Spinal cord (tissue), 10 donors: Measurements from ENCODE around the gene PPP6R2. TPM values are rescaled to one million over a fixed set of nuclear protein-coding genes. Genes with fewer than 3 reads are reported as not detected.

Experiments
- DNase-seq, 6 donors: peaks; one replicate each; pipeline versions ENCODE4 v3.0.0 to v3.0.0-alpha.2; 2013 to 2015; ENCODE audit warnings: low spot score in 6 of 6, low read depth in 4 of 6
- H3K27ac ChIP-seq: one replicate; pipeline ENCODE4 v1.5.1; 2013; ENCODE audit warnings: low read depth, low read length, control low read depth
- H3K27me3 ChIP-seq: one replicate; pipeline ENCODE4 v1.6.1; 2013; ENCODE audit warnings: low read length; ENCODE audit not compliant: control insufficient read depth, insufficient read depth
- H3K36me3 ChIP-seq: one replicate; pipeline ENCODE4 v1.6.1; 2013; ENCODE audit warnings: low read length; ENCODE audit not compliant: control insufficient read depth, insufficient read depth
- H3K4me1 ChIP-seq: one replicate; pipeline ENCODE4 v1.6.1; 2013; ENCODE audit warnings: low read length; ENCODE audit not compliant: control insufficient read depth, insufficient read depth
- H3K4me3 ChIP-seq: one replicate; pipeline ENCODE4 v1.5.1; 2013; ENCODE audit warnings: low read depth, low read length, control low read depth
- H3K9me3 ChIP-seq: one replicate; pipeline ENCODE4 v1.6.1; 2013; ENCODE audit warnings: low read length; ENCODE audit not compliant: control insufficient read depth, insufficient read depth
- WGBS: methylation state at CpG from one replicate; pipeline ENCODE4 v1.1.5; 2013; ENCODE audit warnings: missing lambda C conversion rate; ENCODE audit not compliant: insufficient coverage; 5-methylcytosine and 5-hydroxymethylcytosine counted together
- polyA plus RNA-seq, 2 donors: library from polyadenylated mRNA; unstranded; fragments of 120-200 nt; gene quantifications; one replicate each; pipeline ENCODE4 v1.2.1, GENCODE V29; 2013; ENCODE audit not compliant: insufficient read length in 2 of 2
- total RNA-seq, 2 donors: library from RNA; depleted of rRNA in 1 of 2; stranded (reverse); fragments of 120-200 nt in 1 of 2; fragments of >200 nt in 1 of 2; gene quantifications; one replicate each; pipeline versions ENCODE4 v1.2.3 to v1.2.4, GENCODE V29; 2013 to 2014
- donor health status: healthy.

Gene PPP6R2
- total and polyA plus RNA-seq, 4 donors = 42.9 to 84.9 (median 67.5) TPM

DNA sequence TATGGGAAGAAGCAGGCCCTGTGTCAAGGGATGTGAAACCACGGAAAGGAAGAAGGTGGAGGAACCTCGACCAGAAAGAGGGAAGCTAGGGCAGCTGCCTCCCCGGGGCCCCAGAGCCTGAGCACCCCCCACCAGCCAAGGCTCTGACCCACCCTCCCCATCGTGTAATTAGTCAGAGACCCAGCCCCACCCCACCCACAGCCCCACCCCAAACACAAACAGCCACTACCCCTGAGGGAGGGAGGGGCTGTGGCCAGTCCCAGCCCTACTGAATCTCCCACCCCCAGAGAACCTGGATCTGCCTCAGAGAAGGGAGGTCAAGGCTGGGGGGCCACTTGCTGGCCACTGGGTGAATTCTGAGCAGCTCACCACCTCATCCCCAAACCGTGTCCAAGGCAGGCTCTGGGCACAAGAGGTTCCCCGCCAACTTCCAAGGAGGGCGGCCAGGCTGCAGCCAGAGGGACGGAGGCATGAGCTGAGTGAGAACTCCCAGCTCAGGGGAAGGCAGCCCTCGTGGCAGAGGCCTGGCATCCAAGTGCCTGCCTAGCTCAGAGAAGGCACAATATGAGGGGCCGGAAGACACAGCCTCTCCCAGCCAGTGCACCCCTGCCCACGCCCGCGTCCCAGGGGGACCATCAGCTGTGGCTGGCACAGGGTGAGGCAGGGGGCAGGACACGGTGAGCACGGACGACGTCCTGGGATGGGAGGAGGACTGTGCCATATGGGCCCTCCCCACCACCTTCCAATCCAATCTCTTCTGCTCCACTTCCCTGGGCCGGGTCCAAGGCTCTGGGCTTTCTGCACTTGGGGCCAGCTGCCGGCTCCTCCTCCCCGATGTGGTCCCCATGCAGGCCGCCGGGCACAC, 38.4 kb upstream of the PPP6R2 start:
- Histone ChIP-seq H3K36me3 (peaks cover 68% of the 10 kb centered on the region), H3K27ac (peak overlapping the region; percentile 64), H3K27me3 (no peaks in the 10 kb centered on the region), H3K9me3 (no peaks in the 10 kb centered on the region), H3K4me1 (peaks cover 91% of the 10 kb centered on the region), H3K4me3 (peak overlapping the region; percentile 77)
- DNase-seq = peak in 1 of 6 donors; percentile 79
- WGBS = 36% methylated on average over 18 of the region's 22 CpGs

DNA sequence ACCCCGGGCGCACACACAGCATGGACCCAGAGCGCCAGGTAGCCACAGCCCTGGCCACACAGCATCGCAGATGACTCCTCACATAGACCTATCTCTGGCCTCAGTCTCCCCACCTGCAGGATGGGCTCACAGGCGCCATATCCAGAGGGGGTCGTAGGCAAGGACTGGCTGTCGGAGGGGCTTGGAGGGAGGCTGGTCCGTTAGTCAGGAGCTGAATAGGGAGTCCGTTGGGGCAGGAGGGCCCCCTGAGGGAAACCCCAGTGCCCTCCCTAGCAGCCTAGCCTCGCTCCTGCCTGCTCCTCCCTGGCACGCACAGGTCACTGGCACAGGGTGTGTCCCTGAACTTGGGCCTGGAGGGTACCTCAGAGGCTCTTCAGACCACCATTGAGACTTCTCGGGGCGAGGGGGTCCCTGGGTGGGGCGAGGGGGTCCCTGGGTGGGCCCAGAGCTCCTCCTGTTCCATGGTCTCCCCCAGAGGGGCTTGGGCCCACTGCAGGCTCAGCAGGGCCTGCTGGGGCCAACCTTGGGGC, 37.7 kb upstream of the PPP6R2 start:
- Histone ChIP-seq H3K36me3 (peaks cover 70% of the 10 kb centered on the region), H3K4me3 (peak overlapping the region; percentile 77), H3K4me1 (peaks cover 88% of the 10 kb centered on the region), H3K27me3 (no peaks in the 10 kb centered on the region), H3K27ac (peak overlapping the region; percentile 44), H3K9me3 (no peaks in the 10 kb centered on the region)
- no peak for DNase-seq
- WGBS = 61% methylated on average over 12 of the region's 14 CpGs

DNA sequence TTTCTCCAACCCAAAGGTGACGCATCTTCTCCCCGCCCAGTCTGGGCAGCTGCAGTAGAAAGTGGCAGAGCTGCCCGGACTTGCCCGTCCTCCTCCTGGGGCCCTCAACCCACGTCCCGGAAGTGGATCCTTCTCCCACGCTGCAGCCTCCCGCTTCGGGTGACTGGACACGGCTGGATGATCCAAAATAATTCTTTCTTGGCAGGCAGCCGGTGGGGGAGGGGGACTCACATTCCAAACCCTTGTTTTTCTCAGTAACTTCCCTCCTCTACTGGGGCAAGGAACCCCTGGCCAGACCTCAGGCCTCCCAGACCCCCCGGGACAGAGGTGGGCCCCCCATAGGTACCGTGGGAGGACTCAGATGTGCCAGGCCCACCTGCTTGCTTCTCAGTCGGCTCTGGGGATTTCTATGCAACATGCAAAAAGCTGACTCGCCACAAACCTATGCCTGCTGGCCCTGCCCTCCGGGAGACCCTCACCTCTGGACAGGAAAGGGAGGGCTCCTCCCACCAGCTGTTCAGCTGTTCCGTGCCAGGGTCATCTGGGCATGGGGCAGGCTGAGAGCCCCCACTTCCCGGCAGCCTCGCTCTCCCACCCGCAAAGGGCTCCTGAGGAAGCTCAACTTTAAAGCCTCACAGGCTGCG, 37.1 kb upstream of the PPP6R2 start:
- H3K36me3 ChIP-seq = peaks cover 68% of the 10 kb centered on the region
- peak in 2 of 6 donors; percentile 59 to 76 for DNase-seq
- H3K27me3 ChIP-seq = no peaks in the 10 kb centered on the region
- H3K4me1 ChIP-seq = peaks cover 85% of the 10 kb centered on the region
- H3K27ac ChIP-seq = peak overlapping the region; percentile 44
- no peaks in the 10 kb centered on the region for H3K9me3 ChIP-seq
- WGBS = 10% methylated on average over 17 of the region's 21 CpGs
- H3K4me3 ChIP-seq = peak overlapping the region; percentile 77

DNA sequence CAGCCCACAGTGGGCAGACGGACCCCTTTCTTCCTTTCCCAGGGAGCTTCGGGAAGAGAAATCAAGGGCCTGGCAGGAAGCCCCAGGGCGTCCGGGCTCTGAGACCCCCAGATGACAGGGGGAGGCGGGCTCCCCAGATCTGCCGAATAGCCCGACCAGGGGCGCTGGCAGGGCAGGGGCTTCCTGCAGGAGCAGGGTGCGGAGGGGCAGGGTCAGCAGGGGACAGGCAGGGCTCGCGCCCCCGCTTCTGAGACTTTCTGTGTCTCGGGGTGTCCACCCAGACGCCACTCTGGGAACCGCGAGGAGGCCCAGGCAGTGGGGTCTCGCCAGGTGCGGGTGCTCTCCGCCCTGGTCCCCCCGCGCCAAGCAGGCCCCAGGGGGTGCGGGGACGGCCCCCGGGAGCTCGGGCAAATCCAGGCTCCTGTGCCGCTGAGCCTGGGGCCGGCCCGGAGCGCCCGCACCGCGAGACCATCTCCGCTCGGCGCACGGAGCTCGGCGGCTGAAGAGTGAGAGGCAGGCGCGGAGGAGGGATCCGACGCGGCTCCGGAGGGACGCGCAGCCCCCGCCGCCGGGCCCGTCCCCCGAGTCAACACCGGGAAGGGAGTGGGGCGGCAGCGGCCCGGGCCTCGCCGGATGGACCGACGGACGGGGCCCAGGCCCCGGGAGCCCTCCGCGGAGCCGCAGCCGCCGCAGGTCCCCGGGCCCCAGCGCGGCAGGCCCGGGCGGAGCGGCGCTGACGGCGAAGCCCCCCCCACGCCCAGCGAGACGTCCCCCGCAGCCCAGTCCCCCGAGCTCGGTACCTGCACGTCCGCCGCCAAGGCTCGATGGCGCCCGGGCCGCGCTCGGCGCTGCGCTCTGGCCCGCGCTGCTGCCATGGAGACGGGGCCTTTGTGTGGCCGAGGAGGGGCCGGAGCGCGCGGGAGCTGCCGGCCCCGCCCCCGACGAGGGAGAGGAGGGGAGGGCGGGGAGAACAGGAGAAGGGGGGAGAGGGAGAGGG, 36.1 kb upstream of the PPP6R2 start, which contains the start of gene PLXNB2:
Gene PLXNB2, minus strand, starts transcription at position 894 of the 997 bp plus-strand sequence. CDS start 17,062 bp downstream, outside the sequence.
- peaks cover 68% of the 10 kb centered on the region for H3K36me3 ChIP-seq
- WGBS = under 1% methylated on average over 95 of the region's 105 CpGs
- no peaks in the 10 kb centered on the region for H3K9me3 ChIP-seq
- H3K27me3 ChIP-seq = no peaks in the 10 kb centered on the region
- H3K4me1 ChIP-seq = peaks cover 85% of the 10 kb centered on the region
- H3K27ac ChIP-seq = peak within 1 kb of the TSS; percentile 85
- H3K4me3 ChIP-seq = peak within 1 kb of the TSS; percentile 77
- DNase-seq = peak; percentile 69 to 96 (median 79)

- peaks cover 77% of the 10 kb centered on the region for H3K4me1 ChIP-seq
- WGBS = 35% methylated on average over 14 of the region's 19 CpGs
- peak overlapping the region; percentile 85 for H3K27ac ChIP-seq
Observed at GRCh38 chr22:50307890-50308596, 35.1 kb upstream of the PPP6R2 start.

DNA sequence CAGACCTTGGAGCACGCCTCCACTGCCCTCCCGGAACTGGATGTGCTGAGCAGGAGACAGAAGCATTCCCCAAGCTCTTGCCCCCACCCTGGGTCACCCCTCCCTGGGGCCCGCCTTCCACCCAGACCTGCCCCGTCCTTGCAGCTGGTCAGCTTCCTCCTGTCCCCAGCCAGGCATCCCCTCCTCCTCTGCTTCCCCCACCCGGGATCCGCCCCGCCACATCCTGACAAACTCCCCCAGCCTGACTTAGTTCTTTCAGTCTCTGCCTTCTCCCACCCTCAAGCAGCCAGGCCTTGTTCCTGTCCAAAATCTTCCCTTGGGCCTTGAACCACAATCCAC, 34.6 kb upstream of the PPP6R2 start:
- no peak overlapping the region for H3K4me3 ChIP-seq
- no peaks in the 10 kb centered on the region for H3K9me3 ChIP-seq
- no peaks in the 10 kb centered on the region for H3K27me3 ChIP-seq
- peak in 1 of 6 donors; percentile 39 for DNase-seq
- H3K27ac ChIP-seq = peak overlapping the region; percentile 85
- peaks cover 65% of the 10 kb centered on the region for H3K36me3 ChIP-seq
- peaks cover 72% of the 10 kb centered on the region for H3K4me1 ChIP-seq
- WGBS = 36% methylated on average over 6 of the region's 7 CpGs

More at GRCh38 chr22:50307890-50308596, 35.1 kb upstream of the PPP6R2 start:
- Histone ChIP-seq H3K27me3 (no peaks in the 10 kb centered on the region), H3K36me3 (peaks cover 66% of the 10 kb centered on the region), H3K9me3 (no peaks in the 10 kb centered on the region), H3K4me3 (no peak overlapping the region)
- peak in 1 of 6 donors; percentile 55 for DNase-seq

DNA sequence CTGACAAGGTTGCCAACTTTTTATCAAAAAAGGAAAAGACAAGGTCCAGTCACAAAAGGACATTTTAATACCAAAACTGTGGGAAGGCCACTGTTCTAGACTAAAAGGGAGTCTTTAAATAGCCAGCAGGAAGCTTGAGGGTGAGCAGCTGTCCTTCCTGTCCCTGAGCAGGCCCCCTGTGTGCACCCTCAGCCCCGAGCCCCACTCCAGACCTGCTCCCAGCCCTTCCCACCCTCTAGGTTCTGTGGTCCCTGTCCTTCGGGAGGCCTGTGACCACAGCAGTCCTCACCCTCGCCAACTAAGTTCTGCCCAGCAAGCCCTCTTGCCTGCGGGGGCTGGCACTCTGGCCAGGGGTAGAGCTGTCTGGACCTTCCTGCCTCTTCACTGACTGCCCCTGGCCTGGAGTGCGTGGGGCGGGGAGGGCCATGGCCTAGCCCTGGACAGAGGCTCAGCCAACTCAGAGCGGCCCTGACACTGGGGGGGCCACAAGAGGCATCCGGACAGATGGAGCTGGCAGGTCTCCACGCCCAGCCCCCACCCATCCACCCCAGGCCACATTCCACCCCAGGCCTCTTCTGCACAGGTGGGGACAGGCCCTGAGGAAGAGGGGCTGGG, 34.0 kb upstream of the PPP6R2 start:
- WGBS = 58% methylated on average over 7 of the region's 9 CpGs
- no peak for DNase-seq
- H3K4me1 ChIP-seq = peaks cover 69% of the 10 kb centered on the region
- H3K4me3 ChIP-seq = no peak overlapping the region
- H3K36me3 ChIP-seq = peaks cover 65% of the 10 kb centered on the region
- H3K27me3 ChIP-seq = no peaks in the 10 kb centered on the region
- H3K9me3 ChIP-seq = no peaks in the 10 kb centered on the region
- peak overlapping the region; percentile 85 for H3K27ac ChIP-seq

DNA sequence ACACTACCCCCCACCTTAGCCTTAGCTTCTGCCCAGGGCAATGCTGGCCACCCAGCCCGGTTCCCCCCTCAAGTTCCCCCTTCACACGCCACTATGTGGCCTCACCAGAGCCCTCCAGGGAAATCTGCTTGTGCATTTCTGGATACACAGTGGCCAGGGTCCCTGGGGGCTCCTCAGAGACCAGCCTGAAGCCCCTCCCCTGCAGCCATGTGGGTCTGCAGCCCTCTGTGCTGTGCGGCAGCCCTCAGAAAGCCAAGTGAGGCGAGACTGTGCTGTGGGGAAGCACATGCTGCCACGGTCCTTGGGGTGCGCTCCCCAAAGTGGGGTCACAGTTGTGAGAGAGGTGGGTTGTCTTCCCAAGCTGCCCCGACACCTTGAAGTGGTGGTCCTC, 33.5 kb upstream of the PPP6R2 start:
- H3K9me3 ChIP-seq = no peaks in the 10 kb centered on the region
- WGBS = 78% methylated on average over 7 of the region's 7 CpGs
- H3K4me1 ChIP-seq = peaks cover 69% of the 10 kb centered on the region
- no peak overlapping the region for H3K4me3 ChIP-seq
- no peak for DNase-seq
- H3K27ac ChIP-seq = no peak overlapping the region
- H3K36me3 ChIP-seq = peaks cover 67% of the 10 kb centered on the region
- no peaks in the 10 kb centered on the region for H3K27me3 ChIP-seq
